OCI-LY1 (cell line): ENCODE measurements around the gene CDKN1C.

ENCODE experiments used
- H2AFZ ChIP-seq: fragments of 200-600 bp; sonication (generic), shearing (Covaris generic); 2 replicates; pipeline ENCODE4 v1.6.0; 2014; ENCODE audit warnings: antibody characterized with exemption, mild to moderate bottlenecking, low read length
- H3F3A ChIP-seq: fragments of 200-600 bp; sonication (generic), shearing (Covaris generic); 2 replicates; pipeline ENCODE4 v1.6.0; 2014; ENCODE audit warnings: mild to moderate bottlenecking, antibody characterized with exemption, low read length, moderate library complexity; ENCODE audit not compliant: insufficient read depth
- H3K27ac ChIP-seq: fragments of 200-600 bp; sonication (generic); 2 replicates; pipeline ENCODE4 v1.5.1; 2014; ENCODE audit warnings: low read length, mixed run types, mild to moderate bottlenecking, low read depth; ENCODE audit not compliant: poor library complexity, severe bottlenecking
- H3K27me3 ChIP-seq: fragments of 200-600 bp; sonication (generic); 2 replicates; pipeline ENCODE4 v1.6.0; 2014; ENCODE audit warnings: antibody characterized with exemption, mild to moderate bottlenecking, low read length, moderate library complexity; ENCODE audit not compliant: insufficient read depth
- H3K36me3 ChIP-seq: fragments of 200-600 bp; sonication (generic); 2 replicates; pipeline ENCODE4 v1.6.1; 2014; ENCODE audit warnings: mild to moderate bottlenecking, antibody characterized with exemption, low read length, moderate library complexity, mixed read lengths; ENCODE audit not compliant: insufficient read depth
- H3K4me1 ChIP-seq: fragments of 200-600 bp; sonication (generic); 2 replicates; pipeline ENCODE4 v1.5.1; 2014; ENCODE audit warnings: mild to moderate bottlenecking, low read length, moderate library complexity; ENCODE audit not compliant: insufficient read depth, severe bottlenecking
- H3K4me2 ChIP-seq: fragments of 200-600 bp; sonication (generic), shearing (Covaris generic); 2 replicates; pipeline ENCODE4 v1.6.1; 2014; ENCODE audit warnings: low read length
- H3K4me3 ChIP-seq: fragments of 200-600 bp; sonication (generic); 2 replicates; pipeline ENCODE4 v1.5.1; 2014; ENCODE audit warnings: low read length, low read depth, mild to moderate bottlenecking, mixed read lengths; ENCODE audit not compliant: poor library complexity, severe bottlenecking
- H3K79me2 ChIP-seq: fragments of 200-600 bp; shearing (Covaris generic); 2 replicates; pipeline ENCODE4 v1.6.1; 2016; ENCODE audit warnings: mixed run types, low read length, mixed read lengths; ENCODE audit not compliant: insufficient read depth
- H3K9ac ChIP-seq: fragments of 200-600 bp; sonication (generic), shearing (Covaris generic); 2 replicates; pipeline ENCODE4 v1.6.1; 2014; ENCODE audit warnings: mild to moderate bottlenecking, low read length, mixed read lengths
- H3K9me2 ChIP-seq: fragments of 200-600 bp; sonication (generic), shearing (Covaris generic); 2 replicates; pipeline ENCODE4 v1.6.1; 2014; ENCODE audit warnings: low read depth, mild to moderate bottlenecking, low read length, mixed read lengths
- H3K9me3 ChIP-seq: fragments of 200-600 bp; shearing (Covaris generic); 2 replicates; pipeline ENCODE4 v1.6.1; 2014; ENCODE audit warnings: low read length, mixed read lengths
- H4K20me1 ChIP-seq: fragments of 200-600 bp; sonication (generic), shearing (Covaris generic); 2 replicates; pipeline ENCODE4 v1.6.0; 2016; ENCODE audit warnings: mild to moderate bottlenecking, low read length; ENCODE audit not compliant: insufficient read depth
- CTCF ChIP-seq: fragments of 200-600 bp; sonication (generic), shearing (Covaris generic); IDR thresholded peaks from 2 replicates; pipeline ENCODE4 v1.5.1; 2017; ENCODE audit warnings: mild to moderate bottlenecking, antibody characterized with exemption, low read length, moderate library complexity, mixed read lengths
- EZH2 ChIP-seq: fragments of 200-600 bp; sonication (generic), shearing (Covaris generic); IDR thresholded peaks from 2 replicates; pipeline ENCODE4 v1.8.0; 2017; ENCODE audit warnings: borderline replicate concordance, mixed run types, mild to moderate bottlenecking, antibody characterized with exemption, low read length, moderate library complexity, mixed read lengths

The CDKN1C gene

DNA sequence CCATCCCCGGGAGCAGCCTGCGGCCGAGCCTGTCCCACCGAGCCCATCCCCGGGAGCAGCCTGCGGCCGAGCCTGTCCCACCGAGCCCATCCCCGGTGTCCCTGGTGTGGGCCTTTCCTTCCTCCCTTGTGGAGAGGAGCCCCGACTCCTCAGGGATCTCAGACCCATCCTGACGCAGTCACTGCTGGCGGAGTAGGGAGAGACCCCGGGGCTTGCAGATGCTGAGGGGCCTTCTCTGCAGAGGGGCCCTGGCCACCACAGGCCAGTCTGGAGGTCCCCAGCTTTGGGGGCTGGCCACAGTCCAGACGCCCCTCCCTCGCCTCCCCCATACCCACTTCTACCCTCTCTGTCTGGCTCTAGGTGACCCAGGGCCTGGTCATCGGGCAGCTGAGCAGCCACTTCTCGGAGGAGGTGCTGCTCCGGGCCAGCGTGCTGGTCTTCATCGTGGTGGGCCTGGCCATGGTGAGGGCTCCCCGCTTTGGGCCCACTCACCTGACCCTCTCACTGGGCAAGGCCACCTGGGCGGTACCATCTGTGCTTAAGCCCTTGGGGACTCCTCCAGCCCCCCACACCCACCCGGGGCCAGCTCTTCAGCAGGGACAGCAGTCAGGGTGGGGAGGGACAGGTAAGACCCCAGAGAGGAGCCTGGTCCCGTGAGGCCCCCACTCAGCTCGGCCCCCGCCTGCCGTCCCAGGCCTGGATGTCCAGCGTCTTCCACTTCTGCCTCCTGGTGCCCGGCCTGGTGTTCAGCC, 36.3 kb upstream of the CDKN1C start:
- Histone ChIP-seq H4K20me1 (no peaks in the 10 kb centered on the region), H3K4me3 (no peak overlapping the region), H3K27me3 (peaks cover 4% of the 10 kb centered on the region; the same call in 1 of the 2 replicates), H3K9ac (no peak overlapping the region), H3K4me1 (no peaks in the 10 kb centered on the region), H3F3A (no peaks in the 10 kb centered on the region), H3K27ac (no peak overlapping the region), H3K4me2 (no peak overlapping the region), H3K36me3 (no peaks in the 10 kb centered on the region), H3K9me3 (no peaks in the 10 kb centered on the region), H3K79me2 (no peaks in the 10 kb centered on the region), H3K9me2 (no peaks in the 10 kb centered on the region), H2AFZ (no peak overlapping the region)
- TF ChIP-seq EZH2: no peak
- TF ChIP-seq CTCF: no peak

GRCh38 chr11:2921261-2921660, 35.7 kb upstream of the CDKN1C start:
- no peak overlapping the region for H3K9ac ChIP-seq
- no peak overlapping the region for H3K4me3 ChIP-seq
- H2AFZ ChIP-seq: no peak overlapping the region
- no peak overlapping the region for H3K27ac ChIP-seq
- no peaks in the 10 kb centered on the region for H3K79me2 ChIP-seq
- no peaks in the 10 kb centered on the region for H3K36me3 ChIP-seq
- H3F3A ChIP-seq: no peaks in the 10 kb centered on the region
- no peaks in the 10 kb centered on the region for H4K20me1 ChIP-seq
- TF ChIP-seq CTCF: no peak
- TF ChIP-seq EZH2: no peak
- H3K4me2 ChIP-seq: no peak overlapping the region
- peaks cover 4% of the 10 kb centered on the region; the same call in 1 of the 2 replicates for H3K27me3 ChIP-seq
- H3K9me2 ChIP-seq: no peaks in the 10 kb centered on the region
- H3K4me1 ChIP-seq: no peaks in the 10 kb centered on the region
- H3K9me3 ChIP-seq: no peaks in the 10 kb centered on the region

GRCh38 chr11:2920343-2920742, 34.8 kb upstream of the CDKN1C start:
- Histone ChIP-seq H3K27me3 (peaks cover 4% of the 10 kb centered on the region; the same call in 1 of the 2 replicates), H3K79me2 (no peaks in the 10 kb centered on the region), H3K4me2 (no peak overlapping the region), H3K4me3 (no peak overlapping the region), H3K36me3 (no peaks in the 10 kb centered on the region), H3K27ac (no peak overlapping the region), H3K4me1 (no peaks in the 10 kb centered on the region), H3K9me3 (no peaks in the 10 kb centered on the region), H3F3A (no peaks in the 10 kb centered on the region), H3K9me2 (no peaks in the 10 kb centered on the region), H3K9ac (no peak overlapping the region), H2AFZ (no peak overlapping the region), H4K20me1 (no peaks in the 10 kb centered on the region)
- TF ChIP-seq EZH2 (no peak), CTCF (no peak)
